IPS DF 4.7 (cell line): ENCODE results near the gene MOBP.
A peak's percentile ranks its signal among the peaks of the same experiment; 100 is the strongest.
"Not testable (repeated sequence)": the region's sequence is repeated elsewhere in the genome, so short reads cannot be mapped to it uniquely, and the experiment has no call there.

Source experiments
- DNase-seq: peaks from one replicate; pipeline ENCODE4 v3.0.0-alpha.2; 2013; ENCODE audit warnings: low spot score; ENCODE audit errors: extremely low read depth

MOBP gene

GRCh38 chr3:39467394-39468107 lies at the start of gene MOBP:
Gene MOBP (plus strand): TSS chr3:39467680. CDS start chr3:39502070, 34,390 bp downstream.
- no peak for DNase-seq

DNA sequence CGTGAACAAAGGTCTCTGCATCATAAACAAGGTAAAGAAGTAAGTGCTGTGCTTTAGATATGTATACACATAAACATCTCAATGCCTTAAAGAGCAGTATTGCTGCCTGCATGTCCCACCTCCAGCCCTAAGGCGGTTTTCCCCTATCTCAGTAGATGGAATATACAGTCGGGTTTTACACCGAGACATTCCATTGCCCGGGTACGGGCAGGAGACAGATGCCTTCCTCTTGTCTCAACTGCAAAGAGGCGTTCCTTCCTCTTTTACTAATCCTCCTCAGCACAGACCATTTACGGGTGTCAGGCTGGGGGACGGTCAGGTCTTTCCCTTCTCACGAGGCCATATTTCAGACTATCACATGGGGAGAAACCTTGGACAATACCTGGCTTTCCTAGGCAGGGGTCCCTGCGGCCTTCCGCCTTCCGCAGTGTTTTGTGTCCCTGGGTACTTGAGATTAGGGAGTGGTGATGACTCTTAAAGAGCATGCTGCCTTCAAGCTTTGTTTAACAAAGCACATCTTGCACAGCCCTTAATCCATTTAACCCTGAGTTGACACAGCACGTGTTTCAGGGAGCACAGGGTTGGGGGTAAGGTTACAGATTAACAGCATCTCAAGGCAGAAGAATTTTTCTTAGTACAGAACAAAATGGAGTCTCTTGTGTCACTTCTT lies 48.8 kb upstream of the MOBP start:
- not testable (repeated sequence) for DNase-seq

DNA sequence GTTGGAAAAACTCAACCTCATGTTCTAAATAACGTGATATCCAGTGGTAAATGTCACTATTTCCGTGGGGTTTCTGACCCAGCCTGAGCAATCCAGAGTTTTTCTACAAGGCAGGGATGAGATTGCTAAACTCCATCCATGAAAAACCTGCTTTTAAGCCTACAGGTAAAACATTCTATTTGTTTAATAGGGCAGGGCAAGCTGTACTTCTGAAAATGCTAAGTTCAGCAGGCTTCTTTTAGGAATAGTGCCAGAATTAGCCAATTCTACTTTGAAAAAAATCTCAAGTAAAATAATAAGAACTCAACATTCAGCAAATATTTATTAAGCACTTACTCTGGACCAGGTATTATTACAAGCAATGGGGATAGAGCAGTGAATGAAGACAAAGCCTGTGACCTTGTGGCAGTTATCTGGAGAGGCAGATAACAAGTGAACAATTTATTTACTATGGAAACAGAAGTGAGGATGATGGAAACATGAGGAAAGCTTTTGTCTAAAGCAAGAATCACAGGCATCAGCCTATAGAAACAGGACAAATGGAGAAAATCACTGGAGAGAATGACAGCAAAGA lies 47.7 kb upstream of the MOBP start:
- no peak for DNase-seq

DNA sequence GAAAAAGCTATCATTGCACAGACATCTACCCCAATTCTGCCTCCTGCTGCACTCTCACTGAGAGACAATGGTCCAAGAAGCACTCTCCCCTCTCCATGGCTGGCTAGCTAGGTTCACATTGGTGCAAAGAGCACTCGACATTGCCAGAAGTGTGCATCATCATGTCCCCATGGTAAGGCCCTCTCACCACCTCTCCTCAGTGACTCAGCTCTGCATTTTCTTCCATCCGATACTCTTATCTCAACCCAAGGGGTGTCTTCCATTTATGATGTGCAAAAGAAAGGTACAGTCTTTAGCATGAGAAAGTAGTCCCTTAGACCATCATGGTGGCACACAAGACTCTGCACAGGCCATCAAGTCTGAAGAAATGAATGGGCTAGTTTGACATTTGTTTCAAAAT lies 46.9 kb upstream of the MOBP start:
- no peak for DNase-seq

DNA sequence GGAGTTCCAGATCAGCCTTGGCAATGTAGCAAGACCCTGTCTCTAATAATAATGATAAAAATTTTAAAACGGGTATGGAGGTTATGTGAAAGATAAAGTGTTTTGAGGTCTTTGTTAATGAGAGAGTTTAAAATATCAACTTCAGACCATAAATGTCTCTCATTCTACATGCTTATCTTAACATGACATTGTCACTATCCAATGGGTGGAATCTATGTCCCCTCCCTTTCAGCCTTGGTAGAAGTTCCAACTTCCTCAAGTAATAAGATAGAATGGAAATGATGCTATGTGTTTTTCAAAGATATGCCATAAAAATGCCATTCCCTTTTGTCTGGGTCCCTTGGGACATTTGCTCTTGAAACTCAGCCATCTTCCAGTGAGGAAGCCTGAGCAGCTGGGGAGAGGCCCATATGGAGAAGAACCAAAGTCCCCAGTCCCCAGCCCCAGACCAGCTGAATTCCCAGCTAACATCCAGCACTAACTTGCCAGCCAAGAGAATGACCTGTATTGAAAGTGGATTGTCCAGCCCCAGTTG lies 44.0 kb upstream of the MOBP start:
- no peak for DNase-seq

- no peak for DNase-seq
These were observed 41.2 kb upstream of the MOBP start for GRCh38 chr3:39426312-39426711.

DNA sequence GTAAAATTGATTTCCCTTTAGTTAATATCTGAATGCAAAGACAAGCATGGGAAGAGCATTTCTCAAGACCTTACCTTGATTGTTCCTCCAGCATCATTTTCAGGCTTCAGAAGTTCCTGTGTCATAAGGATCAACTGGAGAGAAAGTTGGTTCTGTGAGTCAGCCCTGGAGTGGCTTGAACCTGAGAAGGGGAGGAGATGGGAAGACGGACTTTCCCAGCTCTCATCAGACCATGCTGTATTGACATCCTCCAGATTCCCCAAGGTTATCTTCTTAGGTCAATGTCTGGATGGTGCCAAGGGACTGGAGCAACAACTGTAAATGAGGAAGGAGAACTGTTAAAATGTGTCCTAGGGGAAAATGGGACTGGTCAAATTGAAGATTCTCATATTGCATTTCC lies 40.0 kb upstream of the MOBP start:
- DNase-seq, result no peak

DNA sequence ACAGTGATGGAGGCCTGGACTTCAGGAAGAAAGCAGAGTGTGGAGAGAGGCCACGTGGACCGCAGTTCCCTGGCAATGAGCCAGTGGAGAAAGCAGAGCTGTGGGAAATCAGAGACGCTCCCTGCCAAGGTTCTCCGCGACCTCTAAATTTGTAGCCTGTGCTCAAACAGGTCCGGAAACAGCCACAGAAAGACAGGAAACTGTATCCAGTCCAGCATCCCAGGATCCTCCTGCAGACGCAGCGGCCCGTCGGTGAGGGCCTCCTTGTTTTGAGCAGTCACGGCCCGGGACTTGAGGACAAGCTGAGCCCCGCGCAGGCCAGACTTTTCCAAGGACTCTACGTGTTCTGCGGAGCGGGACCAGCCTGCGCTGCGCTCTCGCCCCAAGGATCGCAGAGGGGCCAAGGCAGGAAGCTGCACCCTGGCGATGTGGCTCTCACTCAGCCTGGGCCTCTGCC lies 38.7 kb upstream of the MOBP start:
- DNase-seq, result no peak

DNA sequence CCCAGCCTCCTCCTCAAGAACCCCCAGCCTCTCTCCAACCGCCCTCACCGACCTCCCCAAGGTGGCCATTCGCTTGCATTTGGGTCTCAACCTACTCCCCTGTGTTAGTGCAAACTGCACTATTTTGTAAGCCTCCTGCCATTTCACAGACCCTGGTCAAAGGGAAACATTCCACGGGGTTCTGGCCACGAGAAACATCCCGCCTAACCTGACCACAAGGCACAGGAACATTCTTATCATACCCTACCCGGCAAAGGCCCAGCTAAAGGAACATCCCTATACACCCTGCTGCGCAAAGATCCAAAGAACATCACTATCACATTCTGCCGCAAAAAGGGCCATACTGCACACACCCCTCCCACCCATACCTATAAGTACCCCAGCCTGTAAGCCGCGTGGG lies 38.0 kb upstream of the MOBP start:
- no peak for DNase-seq

DNA sequence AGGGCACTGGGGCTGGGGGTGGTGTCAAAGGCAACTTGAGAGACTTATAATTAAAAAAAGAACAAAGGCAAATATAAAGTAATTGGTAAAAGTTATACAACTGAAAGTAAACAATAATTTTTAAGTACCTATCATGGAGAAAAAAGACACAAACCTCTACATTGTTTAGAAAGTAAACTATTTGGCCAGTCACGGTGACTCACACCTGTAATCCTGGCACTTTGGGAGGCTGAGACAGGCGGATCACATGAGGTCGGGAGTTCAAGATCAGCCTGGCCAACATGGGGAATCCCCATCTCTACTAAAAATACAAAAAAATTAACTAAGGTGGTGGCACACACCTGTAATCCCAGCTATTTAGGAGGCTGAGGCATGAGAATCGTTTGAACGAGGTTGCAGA lies 35.1 kb upstream of the MOBP start:
- no peak for DNase-seq

DNA sequence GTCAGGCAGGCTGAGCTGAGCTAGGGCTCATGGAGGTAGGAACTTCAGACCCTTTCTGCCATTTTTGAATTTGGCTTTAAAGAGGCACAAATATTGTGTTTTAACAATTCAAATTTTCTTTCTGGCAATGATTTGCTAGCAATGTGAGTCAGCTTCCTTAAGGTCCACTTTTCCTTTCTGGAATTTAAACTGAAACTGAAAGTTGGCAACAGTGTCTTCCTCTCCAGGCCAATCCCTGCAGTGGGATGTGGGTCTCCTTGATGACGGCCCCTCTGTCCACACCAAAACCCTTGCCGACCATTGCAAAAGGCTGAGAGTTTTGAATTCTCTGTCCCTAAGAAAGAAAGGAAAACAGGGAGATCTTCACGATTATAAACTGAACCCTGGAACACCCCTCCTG lies 33.8 kb upstream of the MOBP start:
- DNase-seq, result no peak

DNA sequence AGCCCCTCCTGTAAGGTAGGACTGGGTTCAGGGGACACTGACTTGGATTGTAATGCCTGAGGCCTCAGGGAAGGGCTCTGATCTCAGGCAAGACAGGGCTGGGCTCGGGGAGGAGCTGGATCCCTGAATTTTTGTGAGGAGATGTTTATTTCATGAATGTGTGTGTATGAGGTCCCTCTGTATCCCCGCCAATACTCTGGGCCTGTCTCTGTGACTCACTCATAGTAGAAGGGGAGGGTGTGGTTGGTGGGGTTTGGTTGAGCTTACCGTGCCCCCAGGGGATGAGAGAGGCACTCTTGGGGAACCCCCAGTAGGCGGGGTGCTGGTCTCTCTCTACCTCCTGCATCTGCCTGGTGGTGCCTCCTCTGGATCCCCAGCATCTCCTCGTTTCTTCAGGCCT lies 32.9 kb upstream of the MOBP start:
- no peak for DNase-seq

GRCh38 chr3:39435006-39435748 lies 32.3 kb upstream of the MOBP start:
- no peak for DNase-seq

GRCh38 chr3:39438880-39439279 lies 28.6 kb upstream of the MOBP start:
- no peak for DNase-seq

GRCh38 chr3:39440316-39440715 lies 27.2 kb upstream of the MOBP start:
- DNase-seq, result no peak

DNA sequence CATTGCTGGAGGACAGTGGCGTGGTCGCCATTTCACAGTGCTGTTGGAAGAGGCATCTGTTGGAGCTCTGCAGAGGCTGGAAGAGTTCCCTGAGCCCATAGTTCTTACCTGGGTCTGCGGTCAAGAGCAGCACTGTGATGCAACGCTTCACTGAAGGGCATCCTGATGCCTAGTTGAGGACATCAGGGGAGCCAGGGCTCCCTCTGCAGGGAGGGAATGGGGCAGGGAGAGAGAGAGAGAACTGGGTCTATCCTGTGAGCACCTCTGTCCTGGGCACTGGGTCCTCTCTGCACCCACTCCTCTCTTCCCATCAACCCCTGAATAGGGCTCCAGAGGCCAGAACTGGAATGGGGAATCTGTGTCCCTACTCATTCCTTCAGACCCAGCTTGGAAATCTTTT lies 23.9 kb upstream of the MOBP start:
- peak; percentile 16 for DNase-seq

- no peak for DNase-seq
These were observed 21.6 kb upstream of the MOBP start for GRCh38 chr3:39445927-39446326.

DNA sequence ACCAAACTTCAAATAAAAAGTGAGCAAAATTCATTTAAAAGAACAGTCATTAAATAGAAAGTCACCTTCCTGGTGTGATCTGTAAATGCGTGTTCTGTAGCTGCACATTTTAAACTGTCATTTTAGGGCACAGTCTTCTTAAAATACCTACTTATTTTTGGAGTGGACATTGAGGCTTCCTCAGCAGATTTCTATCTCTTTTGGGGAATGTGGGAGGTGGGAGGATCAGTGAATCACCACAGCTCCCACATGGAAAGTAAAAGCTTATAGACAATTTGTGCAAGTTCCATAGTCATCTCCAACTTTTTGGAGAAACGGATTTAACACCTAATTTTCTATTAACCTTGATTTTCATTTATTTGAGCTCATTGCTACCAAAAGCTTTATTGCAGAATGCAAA lies 21.0 kb upstream of the MOBP start:
- no peak for DNase-seq

DNA sequence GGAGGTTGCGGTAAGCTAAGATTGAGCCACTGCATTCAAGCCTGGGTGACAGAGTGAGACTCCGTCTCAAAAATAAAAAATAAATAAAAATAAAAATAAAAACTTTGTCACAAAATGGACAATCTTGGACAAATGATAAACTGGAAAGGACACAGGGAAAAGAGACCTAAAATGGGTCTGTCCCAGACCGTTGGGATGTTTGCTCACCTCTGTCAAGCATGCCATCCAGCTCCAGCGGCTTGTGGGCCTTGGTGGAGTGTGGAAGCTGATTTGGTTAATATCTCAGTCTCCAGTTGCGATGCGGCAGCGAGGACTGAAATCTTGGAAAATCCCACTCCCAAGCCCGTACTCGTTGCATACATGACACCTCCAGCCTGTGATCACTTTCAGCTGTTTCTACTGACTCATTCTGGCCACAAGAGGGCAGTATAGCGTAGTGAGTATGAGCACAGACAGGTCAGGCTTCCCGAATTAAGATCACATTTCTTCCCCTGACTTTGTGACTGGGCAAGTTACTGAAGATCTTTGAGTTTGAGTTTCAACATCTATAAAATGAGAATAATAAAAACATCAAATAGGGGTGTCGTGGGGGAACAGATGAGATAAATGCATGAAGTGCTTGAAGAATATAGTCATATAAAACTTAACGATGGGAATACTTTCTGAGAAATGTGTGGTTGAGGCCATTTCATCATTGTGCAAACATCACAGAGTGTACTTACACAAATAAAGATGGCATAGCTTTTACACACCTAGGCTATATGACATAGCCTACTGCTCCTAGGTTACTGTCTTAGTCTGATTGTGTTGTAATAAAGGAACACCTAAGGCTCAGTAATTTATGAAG lies 19.6 kb upstream of the MOBP start:
- peak; percentile 81 for DNase-seq

- DNase-seq, result no peak
These were observed 18.8 kb upstream of the MOBP start for GRCh38 chr3:39448506-39449233.
